NCI-H1417 treated with DMSO at 0.1 percent for 48 hours (cell line): Measurements from ENCODE around the gene ZNF534.
"Not testable (repeated sequence)": the region's sequence is repeated elsewhere in the genome, so short reads cannot be mapped to it uniquely, and the experiment has no call there.

Experiments
- DNase-seq: peaks from one replicate; lab custom pipeline; 2025; lab: John Stamatoyannopoulos, UW

The ZNF534 gene

GRCh38 chr19:52498571-52498970, 69.6 kb downstream of the ZNF534 start:
- DNase-seq, result no peak

- not testable (repeated sequence) for DNase-seq
These were observed 71.5 kb downstream of the ZNF534 start for GRCh38 chr19:52500474-52500873.

GRCh38 chr19:52500991-52501390, 72.0 kb downstream of the ZNF534 start:
- not testable (repeated sequence) for DNase-seq
